Lung (tissue), 12 donors: ENCODE measurements around the gene CDC42EP1. TPM values are rescaled to one million over a fixed set of nuclear protein-coding genes. Genes with fewer than 3 reads are reported as not detected.

ENCODE experiments used
- ATAC-seq: fragments of 200-7000 bp; cut with Tn5 transposase; one replicate; pipeline ENCODE4 v1.9.1; 2020; ENCODE audit warnings: moderate number of reproducible peaks; ENCODE audit not compliant: insufficient read depth, low FRiP score
- DNase-seq, 3 donors: peaks; one replicate each; pipeline ENCODE4 v3.0.0-alpha.2; 2013 to 2017
- H3K27ac ChIP-seq, 2 donors: one replicate each; pipeline ENCODE4 v1.5.1; 2013; ENCODE audit warnings: mild to moderate bottlenecking in 2 of 2, moderate library complexity in 2 of 2, control low read depth in 1 of 2, inconsistent platforms in 1 of 2, low read depth in 1 of 2, low read length in 1 of 2
- H3K27me3 ChIP-seq, 3 donors: one replicate each; pipeline ENCODE4 v1.5.1; 2013; ENCODE audit warnings: low read length in 2 of 3; ENCODE audit not compliant: control insufficient read depth in 3 of 3, insufficient read depth in 3 of 3
- H3K36me3 ChIP-seq, 4 donors: one replicate each; pipeline ENCODE4 v1.5.1; 2013; ENCODE audit warnings: low read length in 4 of 4, mild to moderate bottlenecking in 1 of 4, moderate library complexity in 1 of 4; ENCODE audit not compliant: control insufficient read depth in 4 of 4, insufficient read depth in 4 of 4
- H3K4me1 ChIP-seq, 5 donors: one replicate each; pipeline ENCODE4 v1.5.1; 2013; ENCODE audit warnings: low read length in 5 of 5, mild to moderate bottlenecking in 2 of 5, moderate library complexity in 1 of 5; ENCODE audit not compliant: control insufficient read depth in 5 of 5, insufficient read depth in 5 of 5
- H3K4me3 ChIP-seq: one replicate; pipeline ENCODE4 v1.5.1; 2013; ENCODE audit warnings: mild to moderate bottlenecking, control low read depth, moderate library complexity
- H3K9ac ChIP-seq, 2 donors: one replicate each; pipeline ENCODE4 v1.5.1; 2013; ENCODE audit warnings: low read length in 2 of 2, control low read depth in 1 of 2; ENCODE audit not compliant: insufficient read depth in 1 of 2
- H3K9me3 ChIP-seq, 4 donors: one replicate each; pipeline ENCODE4 v1.5.1; 2013; ENCODE audit warnings: low read length in 3 of 4, mild to moderate bottlenecking in 1 of 4, moderate library complexity in 1 of 4; ENCODE audit not compliant: control insufficient read depth in 4 of 4, insufficient read depth in 3 of 4
- WGBS, 2 donors: extraction: QIAGEN DNeasy Blood & Tissue Kit; methylation state at CpG; one replicate each; pipeline ENCODE4 v1.1.7; 2013; 5-methylcytosine and 5-hydroxymethylcytosine counted together
- polyA plus RNA-seq, 2 donors: library from polyadenylated mRNA; stranded (reverse); fragments of 200-250 nt; gene quantifications; one replicate each; pipeline ENCODE4 v1.2.1, GENCODE V29; 2013
- total RNA-seq, 2 donors: library from RNA; depleted of rRNA in 1 of 2; stranded (reverse); fragments of >200 nt in 1 of 2; gene quantifications; one replicate each; pipeline ENCODE4 v1.2.1, GENCODE V29; 2014 to 2021
- TF ChIP-seq, protein P1 (sequence below): IDR thresholded peaks from 2 replicates; pipeline ENCODE4 v1.5.1; 2012; ENCODE audit warnings: mild to moderate bottlenecking; ENCODE audit errors: control extremely low read depth, extremely low read depth
- donor health status: control.
- donor health status: control.
- donor health status: Bipolar disorder and iron deficiency.
- donor health status: healthy.
- donor health status: DM: yes; HTN: yes; CAD: no.

The CDC42EP1 gene
- total and polyA plus RNA-seq, 4 donors, result 23.9 to 77.0 (median 51.9) TPM

DNA sequence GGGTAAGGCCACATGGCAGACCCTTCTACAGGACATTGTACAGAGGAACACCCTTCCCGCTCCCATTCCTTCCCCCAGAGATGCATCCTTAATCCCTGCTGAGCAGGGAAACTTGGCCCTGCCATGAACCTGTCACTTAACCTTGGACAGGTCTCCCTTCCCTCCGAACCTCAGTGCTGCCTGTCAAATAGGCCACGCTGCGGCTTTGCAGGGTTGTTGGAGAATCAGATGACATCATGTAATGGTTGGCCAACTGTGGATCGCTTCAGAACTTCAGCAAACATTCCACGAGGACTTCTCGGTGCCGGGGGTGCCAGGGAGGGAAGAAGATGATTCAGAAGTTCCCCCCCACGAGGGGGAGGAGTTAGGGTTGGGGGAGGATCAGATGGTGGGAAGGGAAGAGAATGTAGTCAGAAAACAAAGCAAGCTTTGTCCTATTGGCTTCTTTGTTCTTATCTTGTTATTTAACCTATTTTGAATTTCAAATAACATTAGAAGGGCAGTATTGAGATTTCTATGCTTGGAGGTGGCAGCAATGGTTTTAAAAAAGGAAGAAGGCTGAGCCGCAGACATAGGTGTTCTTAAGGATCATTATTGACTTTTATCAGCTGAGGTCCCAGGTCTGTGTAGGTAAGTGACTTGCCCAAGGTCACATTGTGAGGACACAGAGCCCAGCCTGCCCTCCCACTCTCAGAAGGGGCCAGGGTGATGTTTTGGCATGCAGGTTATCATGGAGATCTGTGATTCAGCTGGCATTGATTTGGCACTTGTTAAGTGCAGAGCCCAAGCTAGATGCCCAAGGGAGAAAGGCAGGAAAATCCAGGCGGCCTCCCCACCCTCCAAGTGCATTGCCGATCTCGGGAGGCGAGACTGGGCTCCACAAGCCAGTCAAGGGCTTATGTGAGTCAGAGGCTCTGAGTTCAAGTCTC lies 3.1 kb downstream of the CDC42EP1 start:
- H3K4me3 ChIP-seq, result no peak overlapping the region
- peaks cover 0 to 32% (median 20%) of the 10 kb centered on the region in 4 donors for H3K36me3 ChIP-seq
- ATAC-seq (peak; percentile 23), DNase-seq (peak in 1 of 3 donors; percentile 44)
- peaks cover 0 to 38% (median 25%) of the 10 kb centered on the region in 5 donors for H3K4me1 ChIP-seq
- H3K27ac ChIP-seq, result peak overlapping the region; percentile 34 to 96
- H3K9me3 ChIP-seq, result no peaks in the 10 kb centered on the region
- H3K9ac ChIP-seq, result peak overlapping the region; percentile 12 to 55
- WGBS, 2 donors, result 36 to 65% methylated on average over 14 of the region's 14 CpGs
- TF ChIP-seq, protein P1, sequence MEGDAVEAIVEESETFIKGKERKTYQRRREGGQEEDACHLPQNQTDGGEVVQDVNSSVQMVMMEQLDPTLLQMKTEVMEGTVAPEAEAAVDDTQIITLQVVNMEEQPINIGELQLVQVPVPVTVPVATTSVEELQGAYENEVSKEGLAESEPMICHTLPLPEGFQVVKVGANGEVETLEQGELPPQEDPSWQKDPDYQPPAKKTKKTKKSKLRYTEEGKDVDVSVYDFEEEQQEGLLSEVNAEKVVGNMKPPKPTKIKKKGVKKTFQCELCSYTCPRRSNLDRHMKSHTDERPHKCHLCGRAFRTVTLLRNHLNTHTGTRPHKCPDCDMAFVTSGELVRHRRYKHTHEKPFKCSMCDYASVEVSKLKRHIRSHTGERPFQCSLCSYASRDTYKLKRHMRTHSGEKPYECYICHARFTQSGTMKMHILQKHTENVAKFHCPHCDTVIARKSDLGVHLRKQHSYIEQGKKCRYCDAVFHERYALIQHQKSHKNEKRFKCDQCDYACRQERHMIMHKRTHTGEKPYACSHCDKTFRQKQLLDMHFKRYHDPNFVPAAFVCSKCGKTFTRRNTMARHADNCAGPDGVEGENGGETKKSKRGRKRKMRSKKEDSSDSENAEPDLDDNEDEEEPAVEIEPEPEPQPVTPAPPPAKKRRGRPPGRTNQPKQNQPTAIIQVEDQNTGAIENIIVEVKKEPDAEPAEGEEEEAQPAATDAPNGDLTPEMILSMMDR, result no peak
- no peaks in the 10 kb centered on the region for H3K27me3 ChIP-seq

DNA sequence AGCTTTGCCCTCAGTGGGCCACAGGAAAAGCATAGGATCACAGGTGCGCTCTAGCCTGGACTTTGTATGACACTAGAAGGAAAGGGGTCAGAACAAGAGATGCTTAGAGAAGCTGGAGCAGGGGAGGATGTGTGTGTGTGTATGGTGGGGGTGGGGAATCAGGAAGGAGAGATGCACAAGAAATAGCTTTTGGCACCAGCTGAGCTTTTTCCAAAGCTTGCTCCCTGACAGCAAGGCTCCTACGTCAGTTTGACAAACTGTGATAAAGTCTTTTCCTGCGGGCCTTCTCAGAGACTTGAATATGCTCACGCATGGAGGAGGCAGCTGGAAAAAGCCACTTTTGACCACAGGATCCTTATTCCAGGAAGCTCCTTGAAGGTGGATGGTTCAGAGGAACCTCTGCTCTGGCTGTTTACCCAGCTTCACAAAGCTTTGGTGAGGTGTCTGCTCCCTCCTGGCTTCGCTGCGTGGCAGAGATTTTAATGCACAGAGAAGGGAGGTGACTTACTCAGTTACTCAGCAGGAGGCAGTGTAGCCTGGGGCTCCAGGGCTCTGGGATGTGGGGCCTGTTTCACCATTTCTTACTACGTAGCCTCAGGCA lies 3.9 kb downstream of the CDC42EP1 start:
- H3K36me3 ChIP-seq, result peaks cover 0 to 35% (median 21%) of the 10 kb centered on the region in 4 donors
- DNase-seq (peak in 2 of 3 donors; percentile 60 to 82), ATAC-seq (no peak)
- no peaks in the 10 kb centered on the region for H3K27me3 ChIP-seq
- H3K27ac ChIP-seq, result peak overlapping the region in 1 of 2 donors; percentile 91
- TF ChIP-seq, protein P1, result no peak
- WGBS, 2 donors, result 51 to 67% methylated on average over 7 of the region's 7 CpGs
- H3K9me3 ChIP-seq, result no peaks in the 10 kb centered on the region
- peak overlapping the region in 1 of 2 donors; percentile 55 for H3K9ac ChIP-seq
- no peak overlapping the region for H3K4me3 ChIP-seq
- H3K4me1 ChIP-seq, result peaks cover 0 to 38% (median 25%) of the 10 kb centered on the region in 5 donors

DNA sequence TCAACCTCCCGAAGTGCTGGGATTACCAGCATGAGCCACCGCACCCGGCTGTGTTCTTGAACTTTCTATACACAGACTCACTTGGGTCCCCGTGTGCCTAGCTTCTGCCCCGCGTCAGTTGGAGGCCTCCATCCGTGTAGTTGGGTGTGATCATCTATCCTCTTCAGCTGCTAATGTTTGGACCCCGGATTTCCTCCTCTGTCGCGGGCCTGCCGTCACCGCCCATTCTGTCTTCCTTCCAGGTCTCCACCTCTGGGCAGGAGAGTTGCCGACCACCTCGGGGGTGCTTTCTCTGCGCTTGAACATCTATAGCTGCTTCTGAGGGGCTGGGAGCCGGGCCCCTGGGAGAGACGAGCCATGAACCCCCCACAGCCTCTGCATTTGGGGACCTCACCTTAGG lies 5.5 kb downstream of the CDC42EP1 start:
- peak overlapping the region in 1 of 2 donors; percentile 44 for H3K27ac ChIP-seq
- no peaks in the 10 kb centered on the region for H3K9me3 ChIP-seq
- H3K36me3 ChIP-seq, result peaks cover 0 to 35% (median 21%) of the 10 kb centered on the region in 4 donors
- peaks cover 0 to 38% (median 22%) of the 10 kb centered on the region in 5 donors for H3K4me1 ChIP-seq
- ATAC-seq (no peak), DNase-seq (no peak)
- no peak overlapping the region for H3K4me3 ChIP-seq
- WGBS, 2 donors, result 43 to 53% methylated on average over 17 of the region's 17 CpGs
- H3K9ac ChIP-seq, result no peak overlapping the region
- no peaks in the 10 kb centered on the region for H3K27me3 ChIP-seq
- TF ChIP-seq, protein P1, result no peak
